HG03378 (cell line): ENCODE results near the gene TRPM1.
"Not testable (repeated sequence)": the region's sequence is repeated elsewhere in the genome, so short reads cannot be mapped to it uniquely, and the experiment has no call there.

Experiments
- ATAC-seq: cut with Tn5 transposase; IDR thresholded peaks from one replicate; pipeline ENCODE4 v1.9.1; 2021; ENCODE audit warnings: mild to moderate bottlenecking, moderate library complexity; ENCODE audit not compliant: unreplicated experiment

Gene TRPM1

DNA sequence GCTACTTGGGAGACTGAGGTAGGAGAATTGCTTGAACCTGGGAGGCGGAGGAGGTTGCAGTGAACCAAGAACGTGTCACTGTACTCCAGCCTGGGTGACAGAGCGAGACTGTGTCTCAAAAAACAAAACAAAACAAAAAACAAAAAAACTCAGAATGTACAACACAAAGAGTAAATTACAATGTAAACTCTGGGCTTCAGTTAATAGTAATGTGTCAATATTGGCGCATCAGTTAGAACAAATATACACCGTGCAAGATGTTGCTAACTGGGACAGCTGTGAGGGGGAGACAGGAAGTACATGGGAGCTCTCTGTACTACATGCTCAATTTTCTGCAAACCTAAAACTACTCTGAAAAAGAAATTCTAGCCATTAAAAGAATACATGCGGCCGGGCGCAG lies 23.5 kb upstream of the TRPM1 start:
- no peak for ATAC-seq

DNA sequence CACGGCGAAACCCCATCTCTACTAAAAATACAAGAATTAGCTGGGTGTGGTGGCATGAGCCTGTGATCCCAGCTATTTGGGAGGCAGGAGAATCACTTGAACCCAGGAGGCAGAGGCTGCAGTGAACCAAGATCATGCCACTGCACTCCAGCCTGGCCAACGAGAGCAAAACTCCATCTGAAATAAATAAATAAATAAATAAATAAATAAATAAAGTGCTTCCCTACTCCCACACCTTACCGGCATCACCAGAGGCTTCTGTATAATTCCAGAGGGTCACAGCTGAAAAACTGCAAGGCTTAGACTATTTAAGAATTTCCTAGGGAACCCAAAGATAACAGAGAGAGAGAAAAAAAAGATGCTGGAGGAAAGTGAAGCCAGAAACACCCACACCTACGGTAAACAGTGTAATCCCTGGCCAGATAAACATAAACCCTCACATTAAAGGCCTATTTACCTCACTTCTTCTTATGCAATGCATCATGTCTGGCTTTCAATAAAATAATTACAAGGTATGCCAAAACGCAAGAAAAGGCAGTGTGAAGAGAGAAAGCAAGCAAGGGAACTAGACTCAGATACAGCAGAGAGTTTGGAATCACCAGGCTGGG lies 15.0 kb upstream of the TRPM1 start:
- ATAC-seq: no peak

GRCh38 chr15:31111091-31111647 lies 9.6 kb upstream of the TRPM1 start:
- ATAC-seq: no peak

- no peak for ATAC-seq
These were observed 7.3 kb upstream of the TRPM1 start for GRCh38 chr15:31108836-31109235.

- ATAC-seq: no peak
These were observed 5.2 kb upstream of the TRPM1 start for GRCh38 chr15:31106495-31107300.

DNA sequence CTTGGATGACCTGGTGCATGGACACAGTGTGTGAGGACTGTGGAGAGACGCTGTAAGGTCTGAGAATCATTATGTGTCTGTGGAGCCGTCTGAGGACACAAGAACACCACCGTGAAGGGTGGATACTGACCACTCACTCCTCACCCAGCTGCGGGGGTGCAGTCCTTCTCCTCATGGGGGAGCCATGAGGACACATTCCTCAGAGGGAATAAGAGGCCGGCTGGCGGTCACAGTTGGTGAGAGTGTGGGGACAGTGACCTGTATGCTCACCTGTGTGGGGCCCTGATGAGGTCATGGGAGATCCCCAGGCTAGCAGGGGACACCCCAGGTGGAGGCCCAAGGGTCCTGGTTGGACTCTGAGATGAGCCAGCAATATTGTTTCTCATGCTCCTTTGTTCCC lies 2.5 kb upstream of the TRPM1 start:
- no peak for ATAC-seq

GRCh38 chr15:31102374-31103342 lies 1.1 kb upstream of the TRPM1 start:
- no peak for ATAC-seq

DNA sequence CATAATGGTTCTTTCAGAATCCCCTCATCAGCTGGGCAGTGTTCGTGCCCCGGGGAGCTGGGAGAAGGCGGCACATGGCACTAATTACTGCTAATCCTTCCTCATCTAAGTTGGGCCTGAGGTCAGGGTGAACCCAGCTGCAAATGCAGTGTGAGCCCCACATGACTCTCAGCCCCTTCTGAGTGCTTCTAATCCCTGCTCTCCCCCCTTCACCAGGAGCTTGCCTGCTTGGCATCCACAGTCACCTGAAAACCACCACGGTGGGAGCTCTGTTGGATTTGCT lies 455 bp upstream of the TRPM1 start:
- no peak for ATAC-seq

DNA sequence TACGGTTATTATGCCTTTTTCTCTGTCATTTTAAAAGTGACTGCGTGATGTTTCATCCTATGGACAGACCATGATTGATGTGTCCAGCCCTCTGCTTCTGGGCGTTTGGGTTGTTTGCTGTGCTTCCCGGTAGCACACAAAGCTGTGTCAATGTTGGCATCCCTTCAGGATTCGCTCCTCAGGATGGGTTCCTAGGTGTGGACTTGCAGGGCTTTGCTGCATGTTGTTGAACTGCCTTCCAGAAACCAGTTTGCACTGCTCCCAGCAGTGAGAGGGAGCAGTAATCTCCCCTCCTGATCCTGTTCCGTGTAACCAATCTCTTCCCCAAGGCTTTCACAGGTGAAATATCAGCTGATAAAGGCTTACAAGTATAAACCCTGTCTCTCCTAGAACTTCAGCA lies 787 bp downstream of the TRPM1 start:
- no peak for ATAC-seq

DNA sequence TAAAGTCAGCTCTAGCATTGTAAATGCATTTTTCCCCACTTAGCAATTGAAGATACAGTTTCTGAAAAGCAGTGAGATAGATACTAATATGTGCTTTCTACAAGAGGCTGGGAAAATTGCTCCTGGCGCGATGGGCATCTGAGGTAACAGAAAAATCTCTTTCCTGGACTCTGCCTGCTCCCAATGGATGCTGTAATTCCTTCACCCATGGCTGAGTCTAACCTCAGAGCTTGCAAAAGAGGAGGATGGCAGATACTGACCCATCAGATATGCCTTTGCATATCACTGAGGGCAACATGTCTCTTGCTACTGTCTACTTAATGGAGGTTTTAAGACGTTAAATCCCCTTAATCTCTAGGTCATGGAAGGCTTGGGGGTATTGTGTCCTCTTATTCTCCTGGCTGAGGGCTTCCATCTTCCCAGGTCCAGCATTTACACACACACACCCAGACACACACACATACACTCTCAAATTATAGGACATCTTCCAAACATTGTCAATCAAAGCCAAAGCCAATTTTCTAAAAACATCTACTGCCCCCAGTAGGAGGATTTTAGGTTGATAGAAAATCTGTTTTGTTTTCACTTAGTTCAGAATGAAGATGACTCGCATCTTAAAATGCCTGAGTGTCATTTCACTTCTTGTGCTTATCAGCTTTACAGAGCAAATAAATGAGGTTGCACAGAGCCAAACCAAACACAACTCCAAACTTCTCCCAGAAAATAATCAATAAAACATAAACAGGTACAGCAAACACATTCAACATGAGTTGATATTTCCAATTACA lies 2.4 kb downstream of the TRPM1 start:
- no peak for ATAC-seq

DNA sequence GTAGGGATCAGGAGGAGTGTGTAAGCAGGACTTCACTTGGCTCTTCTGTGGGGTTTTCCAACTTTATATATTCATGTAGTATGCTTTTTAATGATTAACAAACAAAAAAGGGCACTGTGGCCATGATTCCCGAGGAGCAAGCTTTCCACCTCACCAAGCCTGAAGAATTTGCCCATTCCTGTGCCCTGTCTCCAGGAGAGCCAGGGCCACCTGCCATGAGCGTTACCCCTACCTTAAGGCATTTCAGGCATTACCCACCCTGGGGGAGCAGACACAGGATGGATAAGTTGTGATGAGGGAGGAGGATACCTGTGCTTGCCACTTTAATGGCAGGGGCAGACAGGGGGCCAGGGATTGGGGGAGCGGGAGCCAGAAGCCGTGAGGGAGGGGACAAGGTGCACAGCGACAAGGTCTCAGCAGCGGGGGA lies 3.0 kb downstream of the TRPM1 start:
- no peak for ATAC-seq

DNA sequence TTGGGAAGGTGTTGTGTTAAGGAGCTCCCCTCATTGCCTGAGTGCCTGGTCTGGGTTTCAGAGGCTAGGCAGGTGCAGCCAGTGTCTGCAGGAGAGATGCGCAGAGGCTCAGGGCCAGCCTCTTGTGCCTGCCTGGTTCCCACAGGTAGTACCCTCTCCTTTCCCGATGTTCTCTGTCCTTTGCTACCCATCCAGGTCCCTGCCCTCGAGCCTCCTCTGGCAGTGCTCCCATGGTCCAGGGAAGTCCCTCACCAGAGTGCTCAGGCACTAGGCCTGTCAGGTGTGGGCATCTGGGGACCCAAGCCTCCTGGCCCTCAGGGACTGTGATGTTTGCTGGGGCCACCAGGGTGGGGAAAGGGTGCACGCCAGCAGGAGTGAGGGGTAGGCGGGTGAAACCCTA lies 5.0 kb downstream of the TRPM1 start:
- no peak for ATAC-seq

GRCh38 chr15:31091481-31091880 lies 10.0 kb downstream of the TRPM1 start:
- ATAC-seq: no peak

- ATAC-seq: no peak
These were observed 10.8 kb downstream of the TRPM1 start for GRCh38 chr15:31090766-31091165.

- no peak for ATAC-seq
These were observed 12.0 kb downstream of the TRPM1 start for GRCh38 chr15:31089368-31090047.

DNA sequence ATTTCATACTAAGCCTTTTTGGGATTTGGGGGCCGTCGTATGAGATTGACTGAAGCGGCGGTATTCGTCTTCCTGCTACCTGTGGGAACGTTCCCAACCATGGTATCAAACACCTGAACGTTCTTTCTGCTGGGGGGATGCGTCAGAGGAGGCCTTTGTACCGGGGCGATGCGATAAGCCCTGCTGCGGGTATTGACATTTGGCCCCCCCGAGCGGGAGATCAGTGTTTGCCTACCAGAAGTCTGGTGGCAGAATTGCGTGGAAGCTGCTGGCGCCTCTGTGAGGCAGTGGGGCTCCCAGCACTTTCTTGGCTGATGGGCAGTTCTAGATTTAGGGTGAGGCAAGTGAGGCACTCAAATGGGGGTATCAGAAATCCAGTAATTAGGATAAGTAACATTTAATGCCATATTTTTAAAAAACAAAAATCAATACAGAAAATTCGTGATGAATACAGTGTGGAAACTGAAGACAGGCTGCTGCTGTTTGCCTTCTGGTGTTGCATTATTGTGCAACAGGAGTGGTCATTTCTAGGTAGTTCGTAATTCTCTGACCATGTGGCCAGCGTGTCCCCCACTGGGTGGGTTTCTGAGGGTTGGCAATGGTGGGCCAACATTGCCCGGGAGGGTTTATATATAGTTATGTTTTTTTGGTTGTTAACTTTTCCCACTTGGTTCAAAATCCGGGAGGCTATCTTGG lies 12.7 kb downstream of the TRPM1 start:
- no peak for ATAC-seq

DNA sequence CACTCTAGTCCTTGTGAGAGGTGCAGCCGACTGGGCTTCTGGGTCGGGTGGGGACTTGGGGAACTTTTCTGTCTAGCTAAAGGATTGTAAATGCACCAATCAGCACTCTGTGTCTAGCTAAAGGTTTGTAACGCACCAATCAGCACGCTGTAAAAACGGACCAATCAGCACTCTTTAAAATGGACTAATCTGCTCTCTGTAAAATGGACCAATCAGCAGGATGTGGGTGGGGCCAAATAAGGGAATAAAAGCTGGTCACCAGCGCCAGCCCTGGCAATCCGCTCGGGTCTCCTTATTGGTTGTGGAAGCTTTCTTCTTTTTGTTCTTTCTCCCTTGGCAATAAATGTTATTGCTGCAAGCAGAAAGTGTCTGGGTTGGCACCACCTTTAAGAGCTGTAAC lies 13.5 kb downstream of the TRPM1 start:
- not testable (repeated sequence) for ATAC-seq

- no peak for ATAC-seq
These were observed 15.2 kb downstream of the TRPM1 start for GRCh38 chr15:31086344-31086743.

DNA sequence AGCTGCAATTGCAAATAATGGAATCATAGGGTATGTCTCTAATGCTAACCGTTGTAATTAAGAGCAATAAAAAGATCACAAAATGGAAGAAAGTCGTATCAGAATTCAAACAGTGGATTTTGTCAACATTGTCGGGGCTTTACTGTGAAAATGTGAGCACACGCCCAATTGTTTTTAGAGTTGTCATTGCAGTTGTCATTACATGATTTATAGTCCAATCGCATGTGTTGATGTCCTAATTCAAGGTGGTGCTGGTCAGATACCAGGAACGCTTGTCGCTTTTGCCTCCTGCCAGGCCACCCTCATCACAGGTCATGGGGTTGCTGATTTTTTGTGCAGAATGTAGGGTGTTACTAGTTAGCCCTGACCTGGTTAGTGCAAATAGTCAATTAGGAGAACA lies 16.2 kb downstream of the TRPM1 start:
- no peak for ATAC-seq
